MM.1S (cell line): ENCODE results near the gene MPZL1.

Experiments
- EZH2 ChIP-seq: fragments of 300-600 bp; sonication (generic); optimal IDR thresholded peaks from 2 replicates; pipeline ENCODE3; 2017; ENCODE audit warnings: low read depth, mild to moderate bottlenecking, antibody characterized with exemption, low read length, mixed read lengths
- TF ChIP-seq, protein P1 (sequence below): fragments of 300-600 bp; sonication (generic); IDR thresholded peaks from 2 replicates; pipeline ENCODE4 v1.5.1; 2016; ENCODE audit warnings: antibody characterized with exemption, low read length, mixed read lengths

DNA sequence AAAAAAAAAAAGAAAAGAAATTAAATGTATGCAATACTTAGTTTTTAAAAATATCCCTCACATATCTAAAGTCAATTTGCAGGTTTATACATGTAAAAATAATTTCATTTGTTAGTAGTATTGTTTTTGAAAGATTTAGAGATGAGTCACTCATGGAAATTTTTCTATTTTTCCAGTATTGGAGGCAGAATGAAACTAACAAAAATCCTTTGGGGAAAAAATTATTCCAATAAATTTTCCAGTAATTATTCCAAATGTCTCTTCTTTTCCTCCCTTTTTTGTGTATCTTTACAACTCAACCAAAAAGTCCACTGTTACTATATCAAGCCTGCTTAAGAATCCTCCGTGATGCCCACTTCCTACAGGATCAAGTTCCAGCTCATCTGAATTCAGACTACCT is 29.9 kb downstream of the MPZL1 start:
- TF ChIP-seq, protein P1, sequence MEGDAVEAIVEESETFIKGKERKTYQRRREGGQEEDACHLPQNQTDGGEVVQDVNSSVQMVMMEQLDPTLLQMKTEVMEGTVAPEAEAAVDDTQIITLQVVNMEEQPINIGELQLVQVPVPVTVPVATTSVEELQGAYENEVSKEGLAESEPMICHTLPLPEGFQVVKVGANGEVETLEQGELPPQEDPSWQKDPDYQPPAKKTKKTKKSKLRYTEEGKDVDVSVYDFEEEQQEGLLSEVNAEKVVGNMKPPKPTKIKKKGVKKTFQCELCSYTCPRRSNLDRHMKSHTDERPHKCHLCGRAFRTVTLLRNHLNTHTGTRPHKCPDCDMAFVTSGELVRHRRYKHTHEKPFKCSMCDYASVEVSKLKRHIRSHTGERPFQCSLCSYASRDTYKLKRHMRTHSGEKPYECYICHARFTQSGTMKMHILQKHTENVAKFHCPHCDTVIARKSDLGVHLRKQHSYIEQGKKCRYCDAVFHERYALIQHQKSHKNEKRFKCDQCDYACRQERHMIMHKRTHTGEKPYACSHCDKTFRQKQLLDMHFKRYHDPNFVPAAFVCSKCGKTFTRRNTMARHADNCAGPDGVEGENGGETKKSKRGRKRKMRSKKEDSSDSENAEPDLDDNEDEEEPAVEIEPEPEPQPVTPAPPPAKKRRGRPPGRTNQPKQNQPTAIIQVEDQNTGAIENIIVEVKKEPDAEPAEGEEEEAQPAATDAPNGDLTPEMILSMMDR, result no peak
- no peak for TF ChIP-seq EZH2
